ENCODE data around the gene KDM2A.

GRCh38 chr11:67178878-67179277 lies 59.8 kb downstream of the KDM2A start:
- no peak for TF ChIP-seq CTCF (IDR thresholded peaks at IDR 0.05 in 4 of 5, conservative IDR thresholded peaks at IDR 0.05 in 1 of 5)
- TF ChIP-seq POLR2A (IDR thresholded peaks at IDR 0.05) = no peak

Data from gastrocnemius medialis (tissue), 4 donors.